ENCODE results near the gene KRT3.

The KRT3 gene

DNA sequence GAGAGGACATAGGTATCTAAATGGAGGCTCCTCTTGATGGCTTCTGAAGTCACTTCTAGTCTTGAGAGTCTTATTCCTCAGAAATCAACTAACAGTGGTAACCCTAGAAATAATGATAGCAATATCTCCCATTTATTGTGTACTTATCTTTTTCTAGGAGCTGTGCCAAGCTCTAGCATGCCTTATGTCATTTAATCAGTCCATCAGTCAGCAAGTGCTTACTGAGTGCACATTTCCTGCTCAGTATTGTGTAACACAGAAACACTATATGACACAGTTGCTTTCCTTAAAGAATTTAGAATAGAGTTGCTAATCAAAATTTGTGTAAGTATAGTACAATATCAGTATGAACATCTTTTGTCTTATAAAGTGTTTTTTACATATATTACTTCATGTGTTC is 55.3 kb downstream of the KRT3 start:
- Histone ChIP-seq H3K9ac (ENCODE audit: low read depth in 1 of 2, low read length in 2 of 2) (no peak overlapping the region), H3K36me3 (ENCODE audit: control insufficient read depth in 1 of 2, insufficient read depth in 2 of 2, low read length in 2 of 2) (no peaks in the 10 kb centered on the region), H3K27ac (ENCODE audit: low read depth, low read length) (no peak overlapping the region), H3K4me1 (ENCODE audit: control insufficient read depth in 1 of 2, insufficient read depth in 2 of 2, low read length in 2 of 2) (no peaks in the 10 kb centered on the region), H3K4me3 (ENCODE audit: low read depth in 1 of 2, low read length in 2 of 2) (no peak overlapping the region), H3K9me3 (ENCODE audit: control insufficient read depth in 1 of 2, low read length in 2 of 2) (no peaks in the 10 kb centered on the region), H3K27me3 (ENCODE audit: control insufficient read depth in 1 of 2, insufficient read depth in 2 of 2, low read length in 2 of 2) (no peaks in the 10 kb centered on the region)

DNA sequence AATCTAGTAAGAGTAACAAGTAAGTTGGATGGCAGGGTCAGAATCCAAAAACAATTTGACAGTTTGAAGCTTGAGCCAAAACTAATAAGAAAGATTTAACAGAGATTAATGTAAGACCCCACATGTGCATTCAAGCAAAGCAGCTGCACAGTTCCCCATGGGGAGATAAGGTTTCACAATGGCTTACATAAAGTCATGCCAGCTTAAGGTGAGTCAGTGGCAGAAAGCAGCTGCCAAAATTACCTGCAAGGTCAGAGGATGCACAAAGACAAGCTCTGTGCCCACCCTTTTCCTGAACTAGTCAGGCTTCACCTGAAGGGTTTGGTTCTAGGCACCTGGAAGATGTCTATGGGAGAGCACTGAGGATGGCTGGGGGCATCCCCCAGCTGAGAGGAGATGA is 56.0 kb downstream of the KRT3 start:
- Histone ChIP-seq H3K36me3 (ENCODE audit: control insufficient read depth in 1 of 2, insufficient read depth in 2 of 2, low read length in 2 of 2) (no peaks in the 10 kb centered on the region), H3K9ac (ENCODE audit: low read depth in 1 of 2, low read length in 2 of 2) (no peak overlapping the region), H3K27ac (ENCODE audit: low read depth, low read length) (no peak overlapping the region), H3K4me3 (ENCODE audit: low read depth in 1 of 2, low read length in 2 of 2) (no peak overlapping the region), H3K9me3 (ENCODE audit: control insufficient read depth in 1 of 2, low read length in 2 of 2) (no peaks in the 10 kb centered on the region), H3K4me1 (ENCODE audit: control insufficient read depth in 1 of 2, insufficient read depth in 2 of 2, low read length in 2 of 2) (no peaks in the 10 kb centered on the region), H3K27me3 (ENCODE audit: control insufficient read depth in 1 of 2, insufficient read depth in 2 of 2, low read length in 2 of 2) (peaks cover 0 to under 1% of the 10 kb centered on the region in 2 donors)
